HepG2 (cell line): Measurements from ENCODE around the gene CDIP1. TPM values are rescaled to one million over a fixed set of nuclear protein-coding genes. Genes with fewer than 3 reads are reported as not detected.

Experiments
- ATAC-seq: fragments of 200-7000 bp; cut with Tn5 transposase; 3 replicates; pipeline ENCODE4 v1.9.1; 2020; ENCODE audit warnings: mild to moderate bottlenecking, moderate library complexity
- Bru-seq: library from RNA; stranded (reverse); fragments of 400-500 nt; gene quantifications from one replicate; lab custom pipeline; 2021; lab: Mats Ljungman, UMichigan
- BruChase-seq, 2 experiments: library from RNA; stranded (reverse); fragments of 400-500 nt; gene quantifications; one replicate each; lab custom pipeline; 2021; lab: Mats Ljungman, UMichigan
- BruUV-seq: library from RNA; stranded (reverse); fragments of 400-500 nt; replicated peaks from 2 replicates; lab custom pipeline; 2021; lab: Mats Ljungman, UMichigan
- CTCF ChIA-PET: fragments of 300-600 bp; formaldehyde crosslinking; extraction: SDS; loops from one replicate; lab custom pipeline; 2021; ENCODE audit warnings: low total read pairs, inconsistent platforms, low intra/inter-chr PET ratio; lab: Yijun Ruan, JAX
- POLR2A ChIA-PET: fragments of 350-600 bp; sonication (Branson Sonifier 250); formaldehyde crosslinking; loops from one replicate; lab custom pipeline; 2020; ENCODE audit warnings: antibody characterized with exemption, inconsistent platforms; lab: Yijun Ruan, JAX
- DNase-seq: peaks from one replicate; pipeline ENCODE4 v3.0.0-alpha.2; 2015; ENCODE audit warnings: low spot score
- FAIRE-seq: peaks from 3 replicates; lab custom pipeline; 2011; peaks lifted over from hg19 to GRCh38; lab: Jason Lieb, UNC
- H2AFZ ChIP-seq: one replicate; pipeline ENCODE4 v1.6.1; 2011; ENCODE audit warnings: low read length, inconsistent platforms
- H3K27ac ChIP-seq: fragments of 300-600 bp; 3 replicates; pipeline ENCODE4 v1.8.0; 2011; ENCODE audit warnings: mixed run types, mild to moderate bottlenecking, mixed read lengths, low read length, inconsistent platforms; ENCODE audit not compliant: insufficient read depth; ENCODE audit errors: extremely low read length
- H3K27me3 ChIP-seq, 2 experiments: fragments of 200-600 bp in 1 of 2; 2 replicates in 1 of 2; 3 replicates in 1 of 2; pipeline versions ENCODE4 v1.6.0 to v1.8.0; 2011; ENCODE audit warnings: low read length in 2 of 2, mild to moderate bottlenecking in 2 of 2, moderate library complexity in 2 of 2, inconsistent platforms in 1 of 2; ENCODE audit not compliant: insufficient read depth in 2 of 2, control insufficient read depth in 1 of 2
- H3K36me3 ChIP-seq, 2 experiments: fragments of 200-600 bp in 1 of 2; replicated peaks in 1 of 2; 2 replicates in 1 of 2; 3 replicates in 1 of 2; pipeline versions ENCODE4 v1.5.1 to v1.8.0; 2011; ENCODE audit warnings: low read length in 2 of 2, inconsistent platforms in 1 of 2; ENCODE audit not compliant: insufficient read depth in 2 of 2, control insufficient read depth in 1 of 2
- H3K4me1 ChIP-seq: 2 replicates; pipeline ENCODE4 v1.5.1; 2012; ENCODE audit warnings: low read length, inconsistent platforms; ENCODE audit not compliant: insufficient read depth
- H3K4me2 ChIP-seq: 2 replicates; pipeline ENCODE4 v1.6.0; 2011; ENCODE audit warnings: low read depth, low read length, inconsistent platforms
- H3K4me3 ChIP-seq, 3 experiments: fragments of 200-600 bp in 1 of 3; sonication (generic), shearing (Covaris generic) in 1 of 3; replicated peaks in 1 of 3; 2 replicates each; pipeline ENCODE4 v1.5.1; 2011 to 2016; ENCODE audit warnings: low read length in 3 of 3, inconsistent platforms in 2 of 3, low read depth in 2 of 3, mild to moderate bottlenecking in 2 of 3, control low read depth in 1 of 3, mixed read lengths in 1 of 3; ENCODE audit not compliant: insufficient read depth in 1 of 3
- H3K79me2 ChIP-seq: one replicate; pipeline ENCODE4 v1.6.1; 2011; ENCODE audit warnings: low read length, inconsistent platforms; ENCODE audit not compliant: insufficient read depth
- H3K9ac ChIP-seq: 2 replicates; pipeline ENCODE4 v1.6.0; 2011; ENCODE audit warnings: mild to moderate bottlenecking, low read depth, low read length, inconsistent platforms; ENCODE audit not compliant: insufficient read depth
- H3K9me3 ChIP-seq: 2 replicates; pipeline ENCODE4 v1.5.1; 2012; ENCODE audit warnings: mild to moderate bottlenecking, low read length
- H4K20me1 ChIP-seq: 2 replicates; pipeline ENCODE4 v1.6.0; 2011; ENCODE audit warnings: inconsistent platforms, mild to moderate bottlenecking, low read length, moderate library complexity; ENCODE audit not compliant: insufficient read depth
- ATF5 ChIP-seq: sonication (generic); formaldehyde crosslinking; IDR thresholded peaks from 2 replicates; pipeline ENCODE4 v1.4.0; 2020; ENCODE audit warnings: mild to moderate bottlenecking, low read depth, missing genetic modification reagents
- SNAPC4 ChIP-seq: sonication (generic); formaldehyde crosslinking; IDR thresholded peaks from 2 replicates; pipeline ENCODE4 v1.4.0; 2020; ENCODE audit warnings: mild to moderate bottlenecking, missing genetic modification reagents
- TCF7 ChIP-seq: sonication (generic); IDR thresholded peaks from 2 replicates; pipeline ENCODE4 v1.6.1; 2016; ENCODE audit warnings: antibody characterized with exemption, low read depth
- ZC3H4 ChIP-seq: sonication (generic); formaldehyde crosslinking; IDR thresholded peaks from 2 replicates; pipeline ENCODE4 v1.4.0; 2020; ENCODE audit warnings: missing genetic modification reagents, borderline replicate concordance
- ZNF414 ChIP-seq: sonication (generic); formaldehyde crosslinking; IDR thresholded peaks from 2 replicates; pipeline ENCODE4 v1.5.0; 2020; ENCODE audit warnings: missing genetic modification reagents
- ZNF484 ChIP-seq: sonication (generic); formaldehyde crosslinking; IDR thresholded peaks from 2 replicates; pipeline ENCODE4 v1.5.1; 2020; ENCODE audit warnings: mild to moderate bottlenecking, low read depth, missing genetic modification reagents, borderline replicate concordance
- ZNF510 ChIP-seq: sonication (generic); formaldehyde crosslinking; IDR thresholded peaks from 2 replicates; pipeline ENCODE4 v1.4.0; 2020; ENCODE audit warnings: low read depth, mild to moderate bottlenecking, missing genetic modification reagents
- ZNF709 ChIP-seq: sonication (generic); formaldehyde crosslinking; IDR thresholded peaks from 2 replicates; pipeline ENCODE4 v1.5.0; 2020; ENCODE audit warnings: mild to moderate bottlenecking, missing genetic modification reagents
- WGBS: methylation state at CpG from one replicate; pipeline ENCODE4 v1.1.6; 2017; ENCODE audit warnings: low lambda C conversion rate; 5-methylcytosine and 5-hydroxymethylcytosine counted together
- in situ Hi-C: cut with HindIII; loops from 2 replicates; pipeline ENCODE4 v1.10.0; 2017; ENCODE audit warnings: low pct_unique_long_range_greater_than_20kb; ENCODE audit not compliant: extremely low pct_ligation_motif_present
- intact Hi-C: fragments of 100-400 bp; cut with micrococcal nuclease; formaldehyde crosslinking; loops from one replicate; pipeline ENCODE4 v1.10.0; 2022; ENCODE audit not compliant: unreplicated experiment
- long read RNA-seq, 2 experiments: library from RNA in 1 of 2; library from polyadenylated mRNA in 1 of 2; stranded (forward) in 1 of 2; unstranded in 1 of 2; transcript quantifications; one replicate each; pipeline ENCODE4 v2.0.0, GENCODE V29; 2019 to 2022
- polyA minus RNA-seq, 3 experiments: library from RNA; depleted of rRNA, polyadenylated mRNA; stranded (reverse); fragments of >200 nt; gene quantifications; 2 replicates each; pipeline ENCODE4 v1.2.3, GENCODE V29; 2011; ENCODE audit warnings: low replicate concordance in 1 of 3
- polyA plus RNA-seq, 8 experiments: library from polyadenylated mRNA; depleted of rRNA in 3 of 8; stranded (reverse) in 7 of 8; unstranded in 1 of 8; fragments of >200 nt; fragmentation: Illumina TruSeq in 4 of 8; extraction: Trizol in 4 of 8; gene quantifications; 2 replicates each; pipeline versions ENCODE4 v1.2.1 to v1.2.3, GENCODE V29; 2011 to 2016; ENCODE audit warnings: low read depth in 4 of 8, missing spikeins in 1 of 8, mixed read lengths in 1 of 8; ENCODE audit not compliant: insufficient read depth in 1 of 8
- total RNA-seq, 5 experiments: library from RNA; depleted of rRNA; stranded (reverse); fragments of >200 nt; fragmentation: Illumina TruSeq; extraction: Trizol; gene quantifications; 2 replicates each; pipeline ENCODE4 v1.2.3, GENCODE V29; 2016; ENCODE audit warnings: low read depth in 1 of 5

Gene CDIP1
- total RNA-seq (2016; rRNA removed; fragmentation: Illumina TruSeq; extraction: Trizol) = 56.7 and 62.2 TPM in 2 replicates
- 10.5 and 11.5 TPM in 2 replicates for total RNA-seq (2016; cell fraction: cytosol; rRNA removed; fragmentation: Illumina TruSeq; extraction: Trizol; ENCODE audit: low read depth)
- 55.3 and 56.3 TPM in 2 replicates for total RNA-seq (2016; cell fraction: insoluble cytoplasmic fraction; rRNA removed; fragmentation: Illumina TruSeq; extraction: Trizol)
- total RNA-seq (2016; cell fraction: membrane; rRNA removed; fragmentation: Illumina TruSeq; extraction: Trizol) = 41.7 and 48.7 TPM in 2 replicates
- total RNA-seq (2016; cell fraction: nucleus; rRNA removed; fragmentation: Illumina TruSeq; extraction: Trizol) = 31.5 and 37.8 TPM in 2 replicates
- polyA plus RNA-seq (2011; rRNA removed) = 31.2 and 39.1 TPM in 2 replicates
- polyA plus RNA-seq (2011; cell fraction: cytosol; rRNA removed) = 20.6 and 21.6 TPM in 2 replicates
- polyA plus RNA-seq (2011; cell fraction: nucleus; rRNA removed) = 39.4 and 47.2 TPM in 2 replicates
- 43.1 and 58.6 TPM in 2 replicates for polyA plus RNA-seq (2012)
- 15.1 and 16.9 TPM in 2 replicates for polyA plus RNA-seq (2016; cell fraction: cytosol; fragmentation: Illumina TruSeq; extraction: Trizol; ENCODE audit: low read depth)
- polyA plus RNA-seq (2016; cell fraction: insoluble cytoplasmic fraction; fragmentation: Illumina TruSeq; extraction: Trizol; ENCODE audit: low read depth) = 81.4 and 109 TPM in 2 replicates
- 45.4 and 52.4 TPM in 2 replicates for polyA plus RNA-seq (2016; cell fraction: membrane; fragmentation: Illumina TruSeq; extraction: Trizol; ENCODE audit: low read depth)
- polyA plus RNA-seq (2016; cell fraction: nucleus; fragmentation: Illumina TruSeq; extraction: Trizol; ENCODE audit: insufficient read depth, low read depth) = 74.4 and 77.5 TPM in 2 replicates
- polyA minus RNA-seq (2011; rRNA and poly(A)+ RNA removed; ENCODE audit: low replicate concordance) = 12.3 and 39.1 TPM in 2 replicates
- 14.7 and 18.7 TPM in 2 replicates for polyA minus RNA-seq (2011; cell fraction: cytosol; rRNA and poly(A)+ RNA removed)
- polyA minus RNA-seq (2011; cell fraction: nucleus; rRNA and poly(A)+ RNA removed) = 18.9 and 22.9 TPM in 2 replicates
- percentile 80 among the genes with signal in this experiment for Bru-seq, nascent RNA
- BruChase-seq, experiment 1, labeled RNA remaining after a 6-hour chase = percentile 82 among the genes with signal in this experiment
- percentile 84 among the genes with signal in this experiment for BruChase-seq, experiment 2, labeled RNA remaining after a 2-hour chase
- long read RNA-seq, experiment 1, transcript CDIP1-209 (6 exons, 2,062 nt) = major isoform, 21 of 56 reads
- long read RNA-seq, experiment 1, partial matches to known transcripts = 2 of 56 reads
- long read RNA-seq, experiment 1, other reads (novel, unspliced or antisense) = 29 of 56 reads
- long read RNA-seq, experiment 2, transcript CDIP1-205 (6 exons, 2,774 nt) = minor isoform, 13 of 227 reads
- long read RNA-seq, experiment 2, transcript CDIP1-209 (6 exons, 2,062 nt) = major isoform, 141 of 227 reads
- long read RNA-seq, experiment 2, transcript CDIP1-201 (5 exons, 3,009 nt) = minor isoform, 11 of 227 reads
- long read RNA-seq, experiment 2, partial matches to known transcripts = 48 of 227 reads
- long read RNA-seq, experiment 2, other reads (novel, unspliced or antisense) = 14 of 227 reads

GRCh38 chr16:4538350-4539235 lies at the start of gene CDIP1:
CDIP1 (minus strand) TSS chr16:4538773; CDS start chr16:4514130, 24,643 bp downstream.
- in situ Hi-C loops (no loop called here), intact Hi-C loops (loop anchor here (2.0 kb wide), 1 partner anchor 78 kb away; no protein-coding TSS in a partner anchor)
- Histone ChIP-seq H3K79me2 (peaks cover 46% of the 10 kb centered on the region), H3K27me3 (no peaks in the 10 kb centered on the region), H4K20me1 (peaks cover 18% of the 10 kb centered on the region; the same call in 1 of the 2 replicates), H3K36me3 (peaks cover 0 to 2% of the 10 kb centered on the region in 2 experiments; a peak in 1 of 5 replicates), H3K4me1 (peaks cover 37% of the 10 kb centered on the region), H3K9ac (peak within 1 kb of the TSS; percentile 93), H3K9me3 (peaks cover 16% of the 10 kb centered on the region), H3K4me3 (peak within 1 kb of the TSS; percentile 77 to 90 (median 88)), H3K4me2 (peak within 1 kb of the TSS; percentile 93), H3K27ac (peak within 1 kb of the TSS; percentile 93), H2AFZ (no peak within 1 kb of the TSS)
- ATAC-seq (peak; percentile 86), FAIRE-seq (peak; percentile 89), DNase-seq (peak; percentile 91)
- POLR2A ChIA-PET = interaction anchor here (0.6 to 3.1 kb wide), 15 partner anchors 10 to 126 kb away, joined by 3 to 17 read pairs (median 3); partner anchors contain the start of genes HMOX2 and MGRN1
- 16% methylated on average over 17 of the region's 67 CpGs for WGBS
- CTCF ChIA-PET = no interaction called here
- BruUV-seq = TSS peak; percentile 84
- TF ChIP-seq ZNF709 (CRISPR knock-in tag) = peak; percentile 100
- peak; percentile 100 for TF ChIP-seq ZNF510 (CRISPR knock-in tag)
- TF ChIP-seq SNAPC4 = peak; percentile 96
- no peak for TF ChIP-seq TCF7
- peak; percentile 95 for TF ChIP-seq ZNF414 (CRISPR knock-in tag)
- 0 out of 2 replicates have a peak, but pooled peaks have one; percentile 65 for TF ChIP-seq ZC3H4 (CRISPR knock-in tag)
- TF ChIP-seq ATF5 = peak; percentile 98
- TF ChIP-seq ZNF484 = peak; percentile 97; the same call in 1 of the 2 replicates
